DOHH2 (cell line): ENCODE measurements around the gene PSMC1.
"Not testable (repeated sequence)": the region's sequence is repeated elsewhere in the genome, so short reads cannot be mapped to it uniquely, and the experiment has no call there.

Experiments used
- H3F3A ChIP-seq: fragments of 200-600 bp; sonication (generic), shearing (Covaris generic); 2 replicates; pipeline ENCODE4 v1.6.0; 2016; ENCODE audit warnings: antibody characterized with exemption, mild to moderate bottlenecking; ENCODE audit not compliant: control insufficient read depth, insufficient read depth
- H3K27ac ChIP-seq: fragments of 200-600 bp; sonication (generic); 2 replicates; pipeline ENCODE4 v1.5.1; 2014; ENCODE audit warnings: low read depth, mild to moderate bottlenecking, low read length, moderate library complexity
- H3K27me3 ChIP-seq: fragments of 200-600 bp; sonication (generic); 2 replicates; pipeline ENCODE4 v1.6.1; 2014; ENCODE audit warnings: mild to moderate bottlenecking, low read length, mixed read lengths; ENCODE audit not compliant: control insufficient read depth
- H3K36me3 ChIP-seq: fragments of 200-600 bp; sonication (generic); 2 replicates; pipeline ENCODE4 v1.6.1; 2014; ENCODE audit warnings: mild to moderate bottlenecking, low read length, moderate library complexity, mixed read lengths; ENCODE audit not compliant: control insufficient read depth
- H3K4me1 ChIP-seq: fragments of 200-600 bp; sonication (generic); 2 replicates; pipeline ENCODE4 v1.6.1; 2014; ENCODE audit warnings: mild to moderate bottlenecking, low read length, mixed read lengths; ENCODE audit not compliant: control insufficient read depth
- H3K4me2 ChIP-seq: fragments of 200-600 bp; sonication (generic); 2 replicates; pipeline ENCODE4 v1.6.0; 2014; ENCODE audit warnings: mild to moderate bottlenecking, low read length, moderate library complexity
- H3K4me3 ChIP-seq: fragments of 200-600 bp; sonication (generic); 2 replicates; pipeline ENCODE4 v1.5.1; 2014; ENCODE audit warnings: mild to moderate bottlenecking, low read length, mixed read lengths
- H3K79me2 ChIP-seq: fragments of 200-600 bp; sonication (generic); 2 replicates; pipeline ENCODE4 v1.6.1; 2014; ENCODE audit warnings: mild to moderate bottlenecking, low read length, mixed read lengths; ENCODE audit not compliant: control insufficient read depth
- H3K9me2 ChIP-seq: fragments of 200-600 bp; sonication (generic); replicated peaks from 2 replicates; pipeline ENCODE4 v1.6.1; 2014; ENCODE audit warnings: mild to moderate bottlenecking, low read length, mixed read lengths; ENCODE audit not compliant: control insufficient read depth
- H3K9me3 ChIP-seq: fragments of 200-600 bp; sonication (generic); 2 replicates; pipeline ENCODE4 v1.6.1; 2014; ENCODE audit warnings: antibody characterized with exemption, low read length, mixed read lengths; ENCODE audit not compliant: control insufficient read depth, insufficient read depth
- H4K20me1 ChIP-seq: fragments of 200-600 bp; sonication (generic); 2 replicates; pipeline ENCODE4 v1.6.0; 2014; ENCODE audit warnings: low read depth, mild to moderate bottlenecking, antibody characterized with exemption, low read length, moderate library complexity; ENCODE audit not compliant: control insufficient read depth, insufficient read depth
- CTCF ChIP-seq: fragments of 200-600 bp; sonication (generic); IDR thresholded peaks from one replicate; pipeline ENCODE4 v1.5.1; 2014; ENCODE audit warnings: antibody characterized with exemption, mild to moderate bottlenecking, low read depth, low read length; ENCODE audit not compliant: poor library complexity, severe bottlenecking
- EZH2phosphoT487 ChIP-seq: fragments of 200-600 bp; sonication (generic); IDR thresholded peaks from 2 replicates; pipeline ENCODE4 v1.6.1; 2017; ENCODE audit warnings: borderline replicate concordance, mild to moderate bottlenecking, antibody characterized with exemption, low read length, moderate library complexity, mixed read lengths

PSMC1 gene

GRCh38 chr14:90256354-90257131, at the start of gene PSMC1:
Gene PSMC1, plus strand, starts transcription at chr14:90256553. Its CDS starts 45 bp downstream, at chr14:90256598.
- peak within 1 kb of the TSS; percentile 95 for H3K4me3 ChIP-seq
- no peaks in the 10 kb centered on the region for H3K9me3 ChIP-seq
- H3K79me2 ChIP-seq: peaks cover 39% of the 10 kb centered on the region
- H3K4me1 ChIP-seq: peaks cover 38% of the 10 kb centered on the region
- no peaks in the 10 kb centered on the region for H3F3A ChIP-seq
- 0 out of 2 replicates have a peak, but pooled peaks cover 7% of the 10 kb centered on the region for H4K20me1 ChIP-seq
- H3K4me2 ChIP-seq: peak within 1 kb of the TSS; percentile 74
- no peaks in the 10 kb centered on the region for H3K27me3 ChIP-seq
- peaks cover 39% of the 10 kb centered on the region for H3K36me3 ChIP-seq
- no peak for TF ChIP-seq CTCF
- TF ChIP-seq EZH2phosphoT487: no peak
- peak within 1 kb of the TSS; percentile 60 for H3K27ac ChIP-seq
- H3K9me2 ChIP-seq: no peaks in the 10 kb centered on the region

DNA sequence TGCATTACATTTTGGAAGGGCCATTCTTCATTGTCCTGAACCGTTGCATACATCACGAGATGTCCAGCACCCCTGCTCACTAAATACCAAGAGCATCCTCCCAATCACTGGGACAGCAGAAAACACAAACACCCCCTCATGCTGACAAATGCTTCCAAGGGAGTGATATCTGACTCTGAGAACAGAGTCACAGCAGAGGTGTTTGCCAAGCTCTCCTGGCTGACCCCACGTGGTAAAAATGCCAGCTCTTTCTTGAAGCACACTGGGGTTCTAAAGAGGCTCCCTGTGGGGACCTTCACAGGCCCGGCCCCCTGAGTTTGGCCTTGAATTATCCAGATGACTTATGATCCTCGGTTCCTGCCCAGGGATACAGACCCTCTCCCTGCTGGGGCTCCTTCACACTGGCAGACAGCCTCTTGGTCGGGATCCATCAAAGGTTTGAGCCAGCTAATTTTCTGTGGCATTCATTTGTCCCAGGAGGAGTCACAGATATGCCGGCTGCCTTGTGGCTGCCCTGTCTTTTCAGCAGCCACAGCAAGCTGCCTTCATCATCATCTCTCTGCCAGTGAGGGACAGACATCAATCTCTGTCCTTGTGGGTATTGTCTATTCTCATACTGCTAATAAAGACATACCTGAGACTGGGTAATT, 43.1 kb upstream of the PSMC1 start:
- Histone ChIP-seq H3K27me3 (no peaks in the 10 kb centered on the region), H3K4me1 (no peaks in the 10 kb centered on the region), H3K79me2 (no peaks in the 10 kb centered on the region), H3K4me3 (no peak overlapping the region), H3K36me3 (no peaks in the 10 kb centered on the region), H3F3A (no peaks in the 10 kb centered on the region), H3K4me2 (no peak overlapping the region), H3K9me3 (no peaks in the 10 kb centered on the region; the same call in 1 of the 2 replicates), H3K9me2 (no peaks in the 10 kb centered on the region), H4K20me1 (no peaks in the 10 kb centered on the region), H3K27ac (no peak overlapping the region)
- TF ChIP-seq CTCF (no peak), EZH2phosphoT487 (no peak)

DNA sequence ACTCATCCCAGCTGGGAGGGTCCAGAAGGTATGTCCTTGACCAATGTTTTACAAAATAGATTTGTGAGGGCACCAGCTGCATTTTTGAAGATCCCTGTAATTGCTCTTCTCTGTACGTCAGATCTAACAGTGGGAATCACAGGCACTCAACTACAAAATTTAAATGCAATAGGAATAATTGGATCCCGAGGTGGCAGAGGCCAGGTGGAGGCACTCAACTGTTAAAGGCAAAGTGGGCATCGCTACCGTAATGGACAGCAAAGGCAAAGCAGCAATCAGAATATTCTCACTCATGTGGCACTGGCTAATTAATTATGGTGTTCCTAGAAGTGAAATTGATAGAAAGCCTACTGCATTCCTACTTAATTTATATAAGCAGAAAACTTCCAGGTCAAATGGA, 27.9 kb upstream of the PSMC1 start:
- Histone ChIP-seq H3K4me3 (no peak overlapping the region), H3K4me2 (no peak overlapping the region), H3F3A (no peaks in the 10 kb centered on the region), H3K4me1 (no peaks in the 10 kb centered on the region), H3K27me3 (no peaks in the 10 kb centered on the region; the same call in 1 of the 2 replicates), H3K9me3 (peaks cover under 1% of the 10 kb centered on the region; the same call in 1 of the 2 replicates), H3K36me3 (no peaks in the 10 kb centered on the region), H3K9me2 (no peaks in the 10 kb centered on the region), H4K20me1 (no peaks in the 10 kb centered on the region), H3K79me2 (no peaks in the 10 kb centered on the region), H3K27ac (no peak overlapping the region)
- TF ChIP-seq CTCF (no peak), EZH2phosphoT487 (no peak)

GRCh38 chr14:90229942-90230341, 26.4 kb upstream of the PSMC1 start:
- H3K79me2 ChIP-seq, H3K27me3 ChIP-seq, H3K9me3 ChIP-seq, H4K20me1 ChIP-seq, H3K9me2 ChIP-seq, H3F3A ChIP-seq, H3K27ac ChIP-seq, H3K4me1 ChIP-seq, H3K36me3 ChIP-seq, H3K4me2 ChIP-seq, H3K4me3 ChIP-seq: not testable (repeated sequence)
